Measurements from ENCODE around the gene ULK4. TPM values are rescaled to one million over a fixed set of nuclear protein-coding genes. Genes with fewer than 3 reads are reported as not detected.
"Not testable (repeated sequence)": the region's sequence is repeated elsewhere in the genome, so short reads cannot be mapped to it uniquely, and the experiment has no call there.

The ULK4 gene
- total RNA-seq, 2 donors from 2014 or later, result 7.0 to 7.7 TPM

- Mint-ChIP-seq H3K4me3 (no peak overlapping the region), H3K27me3 (no peaks in the 10 kb centered on the region), H3K36me3 (ENCODE audit: low read depth) (no peaks in the 10 kb centered on the region), H3K4me1 (no peaks in the 10 kb centered on the region), H3K9me3 (no peaks in the 10 kb centered on the region), H3K27ac (peak overlapping the region; percentile 67)
- ATAC-seq (replicated peaks), result no peak
These were observed 41.4 kb downstream of the ULK4 start for GRCh38 chr3:41920406-41920965.

- H3K36me3 Mint-ChIP-seq (ENCODE audit: low read depth), result peaks cover 24% of the 10 kb centered on the region
- no peak overlapping the region for H3K27ac Mint-ChIP-seq
- no peak for ATAC-seq (replicated peaks)
- H3K27me3 Mint-ChIP-seq, result no peaks in the 10 kb centered on the region
- H3K4me1 Mint-ChIP-seq, result no peaks in the 10 kb centered on the region
- no peak overlapping the region for H3K4me3 Mint-ChIP-seq
- no peaks in the 10 kb centered on the region for H3K9me3 Mint-ChIP-seq
These were observed 46.5 kb downstream of the ULK4 start for GRCh38 chr3:41915353-41915752.

- no peak for ATAC-seq (replicated peaks)
- Mint-ChIP-seq H3K27ac (no peak overlapping the region), H3K9me3 (no peaks in the 10 kb centered on the region), H3K4me1 (no peaks in the 10 kb centered on the region), H3K4me3 (no peak overlapping the region), H3K36me3 (ENCODE audit: low read depth) (peaks cover 30% of the 10 kb centered on the region), H3K27me3 (no peaks in the 10 kb centered on the region)
These were observed 49.6 kb downstream of the ULK4 start for GRCh38 chr3:41912280-41912679.

- no peaks in the 10 kb centered on the region for H3K4me1 Mint-ChIP-seq
- peaks cover 58% of the 10 kb centered on the region for H3K36me3 Mint-ChIP-seq (ENCODE audit: low read depth)
- no peak overlapping the region for H3K27ac Mint-ChIP-seq
- no peaks in the 10 kb centered on the region for H3K9me3 Mint-ChIP-seq
- no peaks in the 10 kb centered on the region for H3K27me3 Mint-ChIP-seq
- no peak overlapping the region for H3K4me3 Mint-ChIP-seq
- ATAC-seq (replicated peaks), result peak; percentile 52
These were observed 54.4 kb downstream of the ULK4 start for GRCh38 chr3:41907330-41908073.

GRCh38 chr3:41900265-41900664 lies 61.6 kb downstream of the ULK4 start:
- no peaks in the 10 kb centered on the region for H3K9me3 Mint-ChIP-seq
- no peak overlapping the region for H3K4me3 Mint-ChIP-seq
- H3K4me1 Mint-ChIP-seq, result no peaks in the 10 kb centered on the region
- no peak overlapping the region for H3K27ac Mint-ChIP-seq
- H3K27me3 Mint-ChIP-seq, result no peaks in the 10 kb centered on the region
- peaks cover 65% of the 10 kb centered on the region for H3K36me3 Mint-ChIP-seq (ENCODE audit: low read depth)
- no peak for ATAC-seq (replicated peaks)

GRCh38 chr3:41898631-41899030 lies 63.3 kb downstream of the ULK4 start:
- no peaks in the 10 kb centered on the region for H3K9me3 Mint-ChIP-seq
- H3K27me3 Mint-ChIP-seq, result no peaks in the 10 kb centered on the region
- no peak overlapping the region for H3K4me3 Mint-ChIP-seq
- H3K4me1 Mint-ChIP-seq, result no peaks in the 10 kb centered on the region
- peaks cover 59% of the 10 kb centered on the region for H3K36me3 Mint-ChIP-seq (ENCODE audit: low read depth)
- H3K27ac Mint-ChIP-seq, result no peak overlapping the region
- ATAC-seq (replicated peaks), result no peak

GRCh38 chr3:41893977-41894376 lies 67.9 kb downstream of the ULK4 start:
- H3K4me1 Mint-ChIP-seq, result no peaks in the 10 kb centered on the region
- no peaks in the 10 kb centered on the region for H3K27me3 Mint-ChIP-seq
- no peak overlapping the region for H3K4me3 Mint-ChIP-seq
- peaks cover 54% of the 10 kb centered on the region for H3K36me3 Mint-ChIP-seq (ENCODE audit: low read depth)
- no peak for ATAC-seq (replicated peaks)
- no peak overlapping the region for H3K27ac Mint-ChIP-seq
- peaks cover 5% of the 10 kb centered on the region for H3K9me3 Mint-ChIP-seq

- no peak overlapping the region for H3K4me3 Mint-ChIP-seq
- ATAC-seq (replicated peaks), result no peak
- peaks cover 5% of the 10 kb centered on the region for H3K9me3 Mint-ChIP-seq
- H3K4me1 Mint-ChIP-seq, result no peaks in the 10 kb centered on the region
- H3K36me3 Mint-ChIP-seq (ENCODE audit: low read depth), result peaks cover 19% of the 10 kb centered on the region
- no peak overlapping the region for H3K27ac Mint-ChIP-seq
- no peaks in the 10 kb centered on the region for H3K27me3 Mint-ChIP-seq
These were observed 73.4 kb downstream of the ULK4 start for GRCh38 chr3:41888368-41889076.

GRCh38 chr3:41882956-41883355 lies 78.9 kb downstream of the ULK4 start:
- no peaks in the 10 kb centered on the region for H3K27me3 Mint-ChIP-seq
- no peak for ATAC-seq (replicated peaks)
- H3K9me3 Mint-ChIP-seq, result no peaks in the 10 kb centered on the region
- H3K27ac Mint-ChIP-seq, result no peak overlapping the region
- H3K4me1 Mint-ChIP-seq, result no peaks in the 10 kb centered on the region
- no peaks in the 10 kb centered on the region for H3K36me3 Mint-ChIP-seq (ENCODE audit: low read depth)
- H3K4me3 Mint-ChIP-seq, result no peak overlapping the region

- no peaks in the 10 kb centered on the region for H3K27me3 Mint-ChIP-seq
- H3K27ac Mint-ChIP-seq, result no peak overlapping the region
- peaks cover 5% of the 10 kb centered on the region for H3K36me3 Mint-ChIP-seq (ENCODE audit: low read depth)
- no peak for ATAC-seq (replicated peaks)
- H3K4me3 Mint-ChIP-seq, result no peak overlapping the region
- no peaks in the 10 kb centered on the region for H3K4me1 Mint-ChIP-seq
- H3K9me3 Mint-ChIP-seq, result no peaks in the 10 kb centered on the region
These were observed 80.6 kb downstream of the ULK4 start for GRCh38 chr3:41881233-41881821.

- ATAC-seq (replicated peaks), result no peak
- no peaks in the 10 kb centered on the region for H3K4me1 Mint-ChIP-seq
- H3K27me3 Mint-ChIP-seq, result no peaks in the 10 kb centered on the region
- H3K9me3 Mint-ChIP-seq, result no peaks in the 10 kb centered on the region
- H3K36me3 Mint-ChIP-seq (ENCODE audit: low read depth), result peaks cover 6% of the 10 kb centered on the region
- no peak overlapping the region for H3K4me3 Mint-ChIP-seq
- H3K27ac Mint-ChIP-seq, result no peak overlapping the region
These were observed 81.5 kb downstream of the ULK4 start for GRCh38 chr3:41880387-41880786.

- not testable (repeated sequence) for H3K4me1 Mint-ChIP-seq; H3K4me3 Mint-ChIP-seq; H3K27ac Mint-ChIP-seq; H3K36me3 Mint-ChIP-seq (ENCODE audit: low read depth); H3K9me3 Mint-ChIP-seq; ATAC-seq (replicated peaks); H3K27me3 Mint-ChIP-seq
These were observed 84.2 kb downstream of the ULK4 start for GRCh38 chr3:41877741-41878140.

GRCh38 chr3:41874022-41874421 lies 87.9 kb downstream of the ULK4 start:
- Mint-ChIP-seq H3K27me3 (no peaks in the 10 kb centered on the region), H3K4me3 (no peak overlapping the region), H3K4me1 (no peaks in the 10 kb centered on the region), H3K36me3 (ENCODE audit: low read depth) (peaks cover 17% of the 10 kb centered on the region), H3K27ac (no peak overlapping the region), H3K9me3 (no peaks in the 10 kb centered on the region)
- ATAC-seq (replicated peaks), result no peak

GRCh38 chr3:41872157-41872556 lies 89.7 kb downstream of the ULK4 start:
- H3K27ac Mint-ChIP-seq, result no peak overlapping the region
- H3K4me3 Mint-ChIP-seq, result no peak overlapping the region
- no peak for ATAC-seq (replicated peaks)
- no peaks in the 10 kb centered on the region for H3K27me3 Mint-ChIP-seq
- H3K36me3 Mint-ChIP-seq (ENCODE audit: low read depth), result peaks cover 17% of the 10 kb centered on the region
- H3K4me1 Mint-ChIP-seq, result no peaks in the 10 kb centered on the region
- no peaks in the 10 kb centered on the region for H3K9me3 Mint-ChIP-seq

- H3K27me3 Mint-ChIP-seq, result no peaks in the 10 kb centered on the region
- peaks cover 11% of the 10 kb centered on the region for H3K36me3 Mint-ChIP-seq (ENCODE audit: low read depth)
- H3K4me1 Mint-ChIP-seq, result no peaks in the 10 kb centered on the region
- H3K9me3 Mint-ChIP-seq, result peaks cover under 1% of the 10 kb centered on the region
- peak; percentile 56 for ATAC-seq (replicated peaks)
- no peak overlapping the region for H3K27ac Mint-ChIP-seq
- H3K4me3 Mint-ChIP-seq, result no peak overlapping the region
These were observed 94.4 kb downstream of the ULK4 start for GRCh38 chr3:41867533-41867932.
